Hematopoietic multipotent progenitor cell treated with erythropoietin and hydrocortisone succinate and interleukin-3 and kit ligand, for 17 days (in vitro differentiated cells): ENCODE results near the gene GSE1.

ENCODE experiments used
- DNase-seq: peaks from one replicate; pipeline ENCODE4 v3.0.0-alpha.2; 2015; ENCODE audit warnings: low spot score

Gene GSE1

GRCh38 chr16:85680352-85680944, 67.3 kb downstream of the GSE1 start:
- DNase-seq, result no peak

GRCh38 chr16:85681255-85681654, 68.1 kb downstream of the GSE1 start:
- no peak for DNase-seq

DNA sequence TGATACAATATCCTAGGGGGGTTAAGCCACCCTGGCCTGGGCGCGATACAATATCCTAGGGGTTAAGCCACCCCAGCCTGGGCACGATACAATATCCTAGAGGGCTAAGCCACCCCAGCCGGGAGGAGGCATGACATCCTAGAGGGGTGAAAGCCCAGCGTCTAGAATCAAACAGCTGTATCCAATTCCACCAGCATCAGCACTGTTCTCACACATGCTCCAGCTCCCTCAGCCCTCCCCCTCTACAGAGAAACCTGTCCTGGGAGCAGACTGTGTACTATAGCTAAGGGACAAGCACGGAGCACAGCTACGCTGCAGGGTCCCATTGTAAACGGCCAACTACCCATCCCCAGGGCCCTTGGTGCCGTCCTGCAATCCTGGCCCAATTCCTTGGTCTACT, 69.4 kb downstream of the GSE1 start:
- DNase-seq, result no peak

DNA sequence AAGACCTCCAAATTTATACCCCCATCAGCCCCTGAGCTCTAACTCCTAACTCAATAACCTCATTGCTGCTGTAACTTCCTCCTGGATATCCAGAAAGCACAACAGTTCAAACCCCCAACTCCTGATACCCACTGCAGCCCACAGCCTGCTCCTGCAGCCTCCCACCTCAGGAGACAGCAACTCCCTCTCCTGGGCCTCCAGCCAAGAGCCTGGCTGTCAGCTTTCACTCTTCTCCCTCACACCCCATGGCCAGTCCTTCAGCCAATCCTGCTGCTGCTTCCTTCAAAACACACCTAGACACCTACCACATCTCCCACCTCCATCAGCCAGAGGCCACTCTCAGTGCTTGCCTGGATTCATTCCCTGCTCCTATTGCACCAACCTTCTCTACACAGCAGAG, 70.2 kb downstream of the GSE1 start:
- no peak for DNase-seq

- no peak for DNase-seq
These were observed 72.1 kb downstream of the GSE1 start for GRCh38 chr16:85685251-85685650.

- no peak for DNase-seq
These were observed 73.9 kb downstream of the GSE1 start for GRCh38 chr16:85686912-85687591.

GRCh38 chr16:85687651-85688471, 74.7 kb downstream of the GSE1 start:
- DNase-seq, result no peak

DNA sequence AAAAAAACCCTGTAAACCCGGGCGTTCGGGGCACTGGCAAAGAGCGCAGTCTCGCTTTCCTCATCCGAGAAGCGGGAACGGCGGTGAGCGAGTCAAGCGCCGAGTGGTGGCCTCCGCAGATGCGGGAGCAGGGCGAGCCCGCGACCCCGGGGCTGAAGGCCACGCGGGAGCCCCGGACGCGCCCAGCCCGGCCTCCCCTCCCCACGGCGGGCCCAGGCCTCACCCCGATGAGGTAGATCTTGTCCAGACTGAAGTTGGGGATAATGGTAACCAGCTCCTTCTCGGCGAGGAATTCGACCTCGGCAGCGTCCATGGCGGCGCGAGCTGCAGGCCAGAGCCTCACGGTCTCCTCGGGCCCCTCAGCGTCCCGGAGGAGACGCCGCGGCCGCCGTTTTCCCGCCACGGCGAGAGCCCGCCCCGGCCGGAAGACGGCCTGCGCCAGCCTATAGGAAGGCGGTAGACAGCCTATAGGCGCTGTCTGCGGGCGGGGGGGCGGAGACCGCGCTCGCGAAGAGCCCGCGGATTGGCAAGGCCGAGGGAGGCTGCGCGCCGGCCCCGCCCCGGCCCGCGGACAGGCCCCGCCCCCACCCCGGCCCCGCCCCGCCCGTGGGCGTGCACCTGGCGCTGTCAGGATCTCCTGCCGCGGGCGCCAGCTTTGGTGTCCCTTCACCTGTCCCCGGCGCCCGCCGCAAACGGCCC, 75.6 kb downstream of the GSE1 start, which contains the start of gene GINS2:
GINS2 (minus strand) TSS at position 369 of the 699 bp plus-strand sequence; CDS start at position 313, 56 bp downstream.
- DNase-seq, result peak; percentile 87

DNA sequence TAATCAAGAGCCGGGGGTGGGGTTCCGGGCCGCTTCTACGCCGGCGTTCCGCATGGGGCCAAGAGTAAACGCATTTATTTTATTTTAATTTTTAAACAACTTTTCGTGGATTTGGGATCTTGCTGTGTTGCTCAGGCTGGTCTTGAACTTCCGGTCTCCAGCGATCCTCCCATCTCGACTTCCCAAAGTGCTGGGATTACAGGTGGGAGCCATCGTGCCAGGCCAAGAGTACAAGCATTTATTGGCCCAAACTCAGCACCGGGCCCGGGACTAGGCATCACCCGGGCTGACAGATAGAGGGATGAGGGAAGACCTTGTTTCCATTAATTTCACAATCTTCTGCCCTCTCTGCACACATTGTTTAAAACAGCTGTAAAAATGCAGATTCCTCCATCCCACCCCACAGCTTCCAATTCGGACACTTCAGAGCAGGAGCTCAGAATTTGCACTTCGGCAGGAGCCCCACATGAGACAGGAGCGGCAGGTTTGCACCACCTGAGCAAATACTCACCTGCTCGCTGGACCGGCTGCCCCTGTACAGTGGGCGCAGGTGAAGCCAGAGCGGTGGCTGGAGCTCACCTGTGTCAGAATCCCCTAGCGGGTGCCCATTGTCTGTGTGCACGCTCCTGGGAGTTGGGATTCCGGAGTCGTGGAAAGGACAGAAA, 76.3 kb downstream of the GSE1 start:
- no peak for DNase-seq

DNA sequence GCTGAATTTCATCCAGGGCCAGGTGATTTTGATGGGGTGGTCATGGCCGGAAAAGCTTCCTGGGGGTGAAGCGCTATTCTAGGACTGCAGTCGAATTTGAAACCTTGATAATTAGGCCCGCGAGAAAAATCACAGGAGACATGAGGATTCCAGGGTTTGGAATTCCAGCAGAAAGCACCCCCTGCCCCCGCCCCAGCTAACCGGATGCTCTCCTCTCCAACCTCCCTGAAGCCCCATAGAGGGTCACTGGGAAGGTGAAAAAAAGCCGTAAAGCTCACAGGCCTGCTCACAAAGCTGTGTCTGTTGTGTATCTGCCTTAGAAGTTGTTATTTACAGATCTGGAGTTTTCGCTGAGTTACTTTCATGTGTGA, 76.8 kb downstream of the GSE1 start:
- no peak for DNase-seq

DNA sequence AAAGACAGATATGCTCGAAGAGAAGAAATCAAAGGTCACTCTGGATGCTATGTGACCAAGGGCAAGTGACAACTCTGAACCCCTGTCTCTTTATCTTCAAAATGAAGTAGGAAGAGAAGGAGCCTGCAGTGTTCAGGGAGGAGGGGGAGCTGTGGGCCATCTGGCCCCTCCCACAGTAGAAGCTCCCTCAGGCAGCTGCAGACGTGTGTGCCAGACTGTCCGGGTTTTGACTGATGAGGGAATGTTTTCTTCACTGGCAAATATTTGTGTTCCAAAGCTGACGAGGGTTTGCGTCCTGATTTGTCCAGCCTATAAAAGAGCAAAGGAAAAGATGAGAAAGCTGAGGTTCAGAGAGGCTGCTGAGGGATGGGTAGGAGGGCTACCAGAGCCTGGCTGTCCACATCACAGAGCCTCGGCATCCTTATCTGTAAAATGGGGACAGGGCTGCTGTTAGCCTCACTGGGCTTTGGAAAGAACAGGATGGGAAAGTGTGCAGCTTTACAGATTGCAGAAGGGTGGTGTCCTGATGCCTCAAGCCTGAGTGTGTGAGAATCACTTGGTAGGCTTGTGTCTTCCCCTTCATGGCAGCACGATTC, 77.4 kb downstream of the GSE1 start:
- no peak for DNase-seq

- no peak for DNase-seq
These were observed 82.3 kb downstream of the GSE1 start for GRCh38 chr16:85695196-85696128.

GRCh38 chr16:85696781-85697180, 83.7 kb downstream of the GSE1 start:
- DNase-seq, result no peak

DNA sequence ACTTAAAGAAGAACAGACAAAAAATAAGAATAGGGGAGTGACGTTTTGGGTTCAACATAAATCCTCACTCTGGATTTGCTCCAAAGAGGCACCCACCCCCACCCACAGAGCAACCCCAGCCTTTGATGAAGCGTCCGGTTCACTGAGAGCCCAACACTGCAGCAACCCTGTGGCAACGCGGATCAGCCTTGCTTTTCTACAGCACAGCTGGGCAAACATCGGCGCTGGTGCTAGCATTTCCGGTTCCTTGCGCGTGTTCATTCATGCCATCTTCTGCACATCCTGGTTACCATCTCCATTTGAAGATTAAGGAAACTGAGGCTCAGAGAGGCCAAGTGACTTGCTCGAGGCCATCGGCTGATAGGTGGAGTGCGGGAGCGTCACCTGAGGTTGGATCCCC, 84.3 kb downstream of the GSE1 start:
- no peak for DNase-seq

DNA sequence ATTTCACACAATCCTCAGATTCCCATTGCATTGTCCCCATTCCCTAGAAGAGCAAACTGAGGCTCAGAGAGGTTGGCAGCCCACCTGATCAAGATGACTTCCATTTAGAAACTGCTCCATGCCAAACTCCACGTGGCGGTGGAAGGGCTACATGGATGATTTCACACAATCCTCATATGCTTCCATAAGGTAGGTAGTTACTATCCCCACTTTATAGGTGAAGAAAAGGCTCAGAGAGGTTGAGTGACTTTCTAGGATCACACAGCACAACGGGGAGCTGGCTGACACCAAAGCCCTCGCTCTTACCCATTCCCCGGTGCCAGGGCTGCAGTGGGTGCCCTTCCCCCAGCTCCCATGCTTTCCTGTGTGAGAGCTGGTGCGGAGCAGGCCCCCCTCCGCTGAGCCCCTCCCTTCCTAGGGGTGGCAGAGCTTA, 85.4 kb downstream of the GSE1 start:
- no peak for DNase-seq

DNA sequence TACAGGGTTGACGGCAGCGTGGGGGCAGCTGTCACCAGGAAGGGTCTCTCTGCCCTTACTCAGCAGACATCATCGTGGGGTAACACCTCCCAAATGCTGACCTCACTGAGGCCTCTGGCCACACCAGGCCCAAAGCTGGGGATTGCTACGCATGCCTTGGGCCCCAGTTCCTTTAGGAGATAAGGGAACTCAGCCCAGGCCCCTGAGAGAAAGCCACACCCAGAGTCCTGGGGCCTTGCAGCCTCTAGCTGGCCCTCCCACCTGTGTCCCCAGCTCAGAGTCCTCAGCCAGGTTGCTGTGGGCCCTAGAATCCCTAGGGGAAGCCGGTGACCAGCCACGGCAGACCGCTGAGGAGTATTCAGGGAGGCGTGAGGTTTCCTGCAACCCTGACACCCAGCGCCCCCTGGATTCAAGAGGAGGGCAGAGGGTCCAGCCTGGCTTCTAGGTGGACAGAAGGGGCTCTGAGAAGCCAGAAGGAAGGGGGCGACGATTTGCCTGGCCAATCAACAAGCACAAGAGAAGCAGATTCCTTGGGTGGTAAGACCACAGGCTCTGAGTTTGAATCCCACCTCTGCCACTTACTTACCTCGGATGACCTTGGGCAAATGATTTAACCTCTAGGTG, 85.9 kb downstream of the GSE1 start:
- no peak for DNase-seq

GRCh38 chr16:85699628-85700027, 86.5 kb downstream of the GSE1 start:
- DNase-seq, result no peak

DNA sequence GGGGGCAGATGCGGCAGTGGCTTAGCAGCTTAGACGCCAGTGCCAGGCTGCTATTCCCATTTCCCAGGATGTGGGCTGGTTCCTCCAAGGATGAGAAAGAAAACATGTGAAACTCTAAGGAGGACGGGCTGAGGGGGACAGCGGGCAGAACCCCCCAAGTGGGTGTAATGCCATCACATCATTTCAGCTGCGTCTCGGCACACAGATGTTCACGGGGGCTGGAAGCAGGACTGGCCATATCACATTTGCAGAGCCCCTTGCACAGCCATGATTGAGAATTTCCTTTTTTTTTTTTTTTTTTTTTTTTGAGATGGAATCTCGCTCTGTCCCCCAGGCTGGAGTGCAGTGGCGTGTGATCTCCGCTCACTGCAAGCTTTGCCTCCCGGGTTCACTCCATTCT, 90.9 kb downstream of the GSE1 start:
- no peak for DNase-seq

GRCh38 chr16:85704900-85705846, 92.1 kb downstream of the GSE1 start:
- no peak for DNase-seq
